ENCODE results near the gene CRAMP1. TPM values are rescaled to one million over a fixed set of nuclear protein-coding genes. Genes with fewer than 3 reads are reported as not detected.

CRAMP1 gene
- total RNA-seq, 4 donors from 2014 or later: 5.2 to 9.9 (median 8.0) TPM

GRCh38 chr16:1661826-1662225, 49.7 kb downstream of the CRAMP1 start:
- no peak for DNase-seq
- TF ChIP-seq POLR2A (IDR thresholded peaks at IDR 0.05): no peak
- Histone ChIP-seq H3K27me3 (no peaks in the 10 kb centered on the region), H3K27ac (no peak overlapping the region), H3K4me1 (no peaks in the 10 kb centered on the region), H3K9me3 (no peaks in the 10 kb centered on the region), H3K36me3 (peaks cover 69 to 100% (median 70%) of the 10 kb centered on the region in 3 donors), H3K4me3 (no peak overlapping the region)
- intact Hi-C loops (cut with DNase I): no loop called here
- 75 to 100% methylated on average over 2 of the region's 2 CpGs for WGBS, 2 donors

- TF ChIP-seq POLR2A (IDR thresholded peaks at IDR 0.05) (no peak), CTCF (IDR thresholded peaks at IDR 0.05) (no peak)
- Histone ChIP-seq H3K4me3 (no peak overlapping the region), H3K27ac (no peak overlapping the region), H3K9me3 (no peaks in the 10 kb centered on the region), H3K36me3 (peaks cover 71 to 100% (median 75%) of the 10 kb centered on the region in 3 donors), H3K4me1 (no peaks in the 10 kb centered on the region), H3K27me3 (no peaks in the 10 kb centered on the region)
- 90 to 94% methylated on average over 2 to 9 of the region's 20 CpGs for WGBS, 2 donors
- intact Hi-C loops (cut with DNase I): no loop called here
- DNase-seq: no peak
Observed at GRCh38 chr16:1662543-1662942, 50.4 kb downstream of the CRAMP1 start.

- no peak for DNase-seq
- no peak for TF ChIP-seq POLR2A (IDR thresholded peaks at IDR 0.05)
- no peak for TF ChIP-seq CTCF (IDR thresholded peaks at IDR 0.05)
- no peak overlapping the region for H3K4me3 ChIP-seq
- no peaks in the 10 kb centered on the region for H3K9me3 ChIP-seq
- WGBS, 2 donors: 70 to 85% methylated on average over 2 to 11 of the region's 15 CpGs
- peaks cover 77 to 100% (median 85%) of the 10 kb centered on the region in 3 donors for H3K36me3 ChIP-seq
- intact Hi-C loops (cut with DNase I): no loop called here
- H3K27ac ChIP-seq: no peak overlapping the region
- H3K27me3 ChIP-seq: no peaks in the 10 kb centered on the region
- no peaks in the 10 kb centered on the region for H3K4me1 ChIP-seq
Observed at GRCh38 chr16:1665829-1666228, 53.7 kb downstream of the CRAMP1 start.

- H3K4me1 ChIP-seq: no peaks in the 10 kb centered on the region
- no peak for DNase-seq
- intact Hi-C loops (cut with DNase I): no loop called here
- no peak for TF ChIP-seq CTCF (IDR thresholded peaks at IDR 0.05)
- no peak for TF ChIP-seq POLR2A (IDR thresholded peaks at IDR 0.05)
- 89 to 90% methylated on average over 12 to 13 of the region's 13 CpGs for WGBS, 2 donors
- no peaks in the 10 kb centered on the region for H3K27me3 ChIP-seq
- no peak overlapping the region for H3K4me3 ChIP-seq
- H3K9me3 ChIP-seq: no peaks in the 10 kb centered on the region
- no peak overlapping the region for H3K27ac ChIP-seq
- peaks cover 81 to 100% (median 84%) of the 10 kb centered on the region in 3 donors for H3K36me3 ChIP-seq
Observed at GRCh38 chr16:1666316-1666715, 54.2 kb downstream of the CRAMP1 start.

GRCh38 chr16:1667271-1667670, 55.1 kb downstream of the CRAMP1 start:
- H3K36me3 ChIP-seq: peaks cover 78 to 100% (median 89%) of the 10 kb centered on the region in 3 donors

More at GRCh38 chr16:1667271-1667670, 55.1 kb downstream of the CRAMP1 start:
- no peak overlapping the region for H3K4me3 ChIP-seq
- no peaks in the 10 kb centered on the region for H3K27me3 ChIP-seq
- TF ChIP-seq CTCF (IDR thresholded peaks at IDR 0.05) (no peak), POLR2A (IDR thresholded peaks at IDR 0.05) (no peak)
- intact Hi-C loops (cut with DNase I): no loop called here
- no peaks in the 10 kb centered on the region for H3K9me3 ChIP-seq
- WGBS, 2 donors: 81 to 100% methylated on average over 2 to 4 of the region's 8 CpGs
- no peak for DNase-seq
- H3K4me1 ChIP-seq: no peaks in the 10 kb centered on the region
- H3K27ac ChIP-seq: no peak overlapping the region
